Thoracic aorta (tissue), 2 donors: Measurements from ENCODE around the gene UNC119B. TPM values are rescaled to one million over a fixed set of nuclear protein-coding genes. Genes with fewer than 3 reads are reported as not detected.

Source experiments
- ATAC-seq: fragments of 150-250 bp; one replicate; pipeline ENCODE4 v1.8.0; 2017; ENCODE audit warnings: low read depth; ENCODE audit not compliant: insufficient number of reproducible peaks, low FRiP score
- DNase-seq: peaks from one replicate; pipeline ENCODE4 v3.0.0-alpha.2; 2020; ENCODE audit warnings: low spot score
- H3K27ac ChIP-seq, 2 donors: fragments of 200-600 bp; sonication (generic); 1 replicate in 1 of 2; 2 replicates in 1 of 2; pipeline ENCODE4 v1.5.1; 2016; ENCODE audit warnings: mild to moderate bottlenecking in 2 of 2, moderate library complexity in 2 of 2
- H3K27me3 ChIP-seq: fragments of 200-600 bp; sonication (generic); replicated peaks from 2 replicates; pipeline ENCODE4 v1.6.0; 2016; ENCODE audit warnings: mild to moderate bottlenecking; ENCODE audit not compliant: insufficient read depth
- H3K36me3 ChIP-seq: fragments of 200-600 bp; sonication (generic); one replicate; pipeline ENCODE4 v1.5.1; 2016
- H3K4me1 ChIP-seq, 2 donors: fragments of 200-600 bp; sonication (generic); 1 replicate in 1 of 2; 2 replicates in 1 of 2; pipeline versions ENCODE4 v1.5.1 to v1.6.0; 2016; ENCODE audit warnings: low read depth in 2 of 2, mild to moderate bottlenecking in 1 of 2; ENCODE audit not compliant: control insufficient read depth in 1 of 2
- H3K4me3 ChIP-seq: fragments of 200-600 bp; sonication (generic); 2 replicates; pipeline ENCODE4 v1.5.1; 2016; ENCODE audit warnings: mild to moderate bottlenecking
- H3K9me3 ChIP-seq: fragments of 200-600 bp; sonication (generic); 2 replicates; pipeline ENCODE4 v1.5.1; 2016
- total RNA-seq, 2 donors: library from RNA; depleted of rRNA; stranded (reverse); fragments of >200 nt; gene quantifications; one replicate each; pipeline versions ENCODE4 v1.1.0 to v1.2.3, GENCODE V29; 2016
- TF ChIP-seq, protein P1 (sequence below): fragments of 200-600 bp; sonication (generic); IDR thresholded peaks from one replicate; pipeline ENCODE4 v1.5.1; 2019; ENCODE audit warnings: antibody characterized with exemption

UNC119B gene
- total RNA-seq, 2 donors from 2014 or later: 26.0 to 26.8 TPM

DNA sequence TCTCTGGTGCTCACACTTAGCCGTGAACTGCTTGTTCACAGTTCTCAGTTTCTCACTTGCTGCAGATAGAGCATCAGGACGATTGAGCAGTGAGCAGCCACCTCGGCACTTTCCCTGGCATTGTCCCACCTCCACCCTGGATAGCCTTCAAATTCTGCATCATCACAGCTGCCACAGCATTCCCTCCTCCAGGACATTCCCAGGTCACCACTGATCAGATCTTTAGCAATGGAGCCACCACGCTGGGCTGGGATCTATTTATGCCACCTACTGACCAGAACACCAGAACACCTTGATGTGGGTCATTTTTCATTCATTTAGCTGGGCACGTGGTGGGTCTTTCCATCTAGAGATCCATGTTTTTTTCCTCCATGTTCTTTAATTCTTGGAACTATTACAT lies 39.0 kb downstream of the UNC119B start:
- no peak for ATAC-seq
- no peaks in the 10 kb centered on the region for H3K27me3 ChIP-seq
- H3K4me1 ChIP-seq: no peaks in the 10 kb centered on the region
- H3K36me3 ChIP-seq: no peaks in the 10 kb centered on the region
- TF ChIP-seq, protein P1, sequence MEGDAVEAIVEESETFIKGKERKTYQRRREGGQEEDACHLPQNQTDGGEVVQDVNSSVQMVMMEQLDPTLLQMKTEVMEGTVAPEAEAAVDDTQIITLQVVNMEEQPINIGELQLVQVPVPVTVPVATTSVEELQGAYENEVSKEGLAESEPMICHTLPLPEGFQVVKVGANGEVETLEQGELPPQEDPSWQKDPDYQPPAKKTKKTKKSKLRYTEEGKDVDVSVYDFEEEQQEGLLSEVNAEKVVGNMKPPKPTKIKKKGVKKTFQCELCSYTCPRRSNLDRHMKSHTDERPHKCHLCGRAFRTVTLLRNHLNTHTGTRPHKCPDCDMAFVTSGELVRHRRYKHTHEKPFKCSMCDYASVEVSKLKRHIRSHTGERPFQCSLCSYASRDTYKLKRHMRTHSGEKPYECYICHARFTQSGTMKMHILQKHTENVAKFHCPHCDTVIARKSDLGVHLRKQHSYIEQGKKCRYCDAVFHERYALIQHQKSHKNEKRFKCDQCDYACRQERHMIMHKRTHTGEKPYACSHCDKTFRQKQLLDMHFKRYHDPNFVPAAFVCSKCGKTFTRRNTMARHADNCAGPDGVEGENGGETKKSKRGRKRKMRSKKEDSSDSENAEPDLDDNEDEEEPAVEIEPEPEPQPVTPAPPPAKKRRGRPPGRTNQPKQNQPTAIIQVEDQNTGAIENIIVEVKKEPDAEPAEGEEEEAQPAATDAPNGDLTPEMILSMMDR: no peak
- no peak for DNase-seq
- H3K27ac ChIP-seq: no peak overlapping the region
- no peak overlapping the region for H3K4me3 ChIP-seq
- no peaks in the 10 kb centered on the region for H3K9me3 ChIP-seq

DNA sequence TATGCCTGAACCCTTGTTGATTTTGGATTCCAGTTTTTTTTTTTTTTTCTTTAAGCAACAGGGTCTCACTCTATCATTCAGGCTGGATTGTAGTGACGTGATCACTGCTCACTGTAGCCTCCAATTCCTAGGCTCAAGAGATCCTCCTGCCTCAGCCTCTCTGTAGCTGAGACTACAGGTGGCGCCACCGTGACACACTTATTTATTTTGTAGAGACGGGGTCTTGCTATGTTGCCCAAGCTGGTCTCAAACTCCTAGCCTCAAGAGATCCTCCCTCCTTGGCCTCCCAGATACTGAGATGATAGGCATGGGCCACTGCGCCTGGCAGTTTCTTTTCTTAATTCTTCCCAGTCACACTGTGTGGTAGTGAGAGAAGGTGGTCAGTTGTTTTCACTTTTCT lies 40.5 kb downstream of the UNC119B start:
- DNase-seq (no peak), ATAC-seq (no peak)
- no peaks in the 10 kb centered on the region for H3K4me1 ChIP-seq
- TF ChIP-seq, protein P1: no peak
- no peaks in the 10 kb centered on the region for H3K27me3 ChIP-seq
- H3K9me3 ChIP-seq: peaks cover 7% of the 10 kb centered on the region
- no peaks in the 10 kb centered on the region for H3K36me3 ChIP-seq
- no peak overlapping the region for H3K4me3 ChIP-seq
- H3K27ac ChIP-seq: no peak overlapping the region

DNA sequence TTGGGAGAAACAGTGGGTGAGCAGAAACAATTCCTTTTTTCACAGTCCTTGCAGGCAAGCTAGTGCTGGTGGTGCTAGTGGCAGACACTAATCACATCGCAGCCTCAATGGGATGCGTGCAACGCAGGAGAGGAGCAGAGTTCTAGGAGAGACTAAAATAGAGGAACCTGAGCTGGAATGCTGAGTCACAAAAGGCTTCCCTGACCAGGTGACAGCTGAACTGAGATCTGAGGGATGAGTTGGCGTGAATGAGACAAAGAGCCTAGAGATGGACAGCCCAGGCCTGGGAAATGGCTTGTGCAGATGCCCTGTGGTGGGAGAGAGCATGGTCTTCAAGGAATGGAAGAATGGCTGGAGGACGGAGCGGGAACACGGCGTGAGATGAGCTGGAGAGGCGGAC lies 41.1 kb downstream of the UNC119B start:
- H3K9me3 ChIP-seq: peaks cover 7% of the 10 kb centered on the region
- TF ChIP-seq, protein P1: no peak
- H3K27me3 ChIP-seq: no peaks in the 10 kb centered on the region
- no peak overlapping the region for H3K27ac ChIP-seq
- no peak overlapping the region for H3K4me3 ChIP-seq
- H3K36me3 ChIP-seq: no peaks in the 10 kb centered on the region
- no peak for DNase-seq
- no peak for ATAC-seq
- no peaks in the 10 kb centered on the region for H3K4me1 ChIP-seq

DNA sequence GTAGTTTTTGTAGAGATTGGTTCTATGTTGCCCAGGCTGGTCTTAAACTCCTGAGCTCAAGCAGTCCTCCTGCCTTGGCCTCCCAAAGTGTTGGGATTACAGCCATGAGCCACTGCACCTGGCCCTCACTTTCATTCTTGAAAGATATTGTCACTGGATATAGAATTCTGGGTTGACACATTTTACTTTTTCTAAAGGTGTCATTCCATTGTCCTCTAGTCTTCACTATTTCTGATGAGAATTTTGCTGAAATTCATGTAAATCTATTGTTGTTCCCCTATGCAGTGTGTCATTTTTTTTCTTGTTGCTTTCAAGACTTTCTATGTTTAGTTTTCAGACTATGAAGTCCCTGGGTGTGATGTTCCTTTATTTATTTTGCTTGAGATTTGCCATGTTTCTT lies 44.5 kb downstream of the UNC119B start:
- Histone ChIP-seq H3K4me3 (no peak overlapping the region), H3K9me3 (peaks cover 7% of the 10 kb centered on the region), H3K27me3 (no peaks in the 10 kb centered on the region), H3K4me1 (no peaks in the 10 kb centered on the region), H3K36me3 (no peaks in the 10 kb centered on the region), H3K27ac (no peak overlapping the region)
- ATAC-seq: no peak
- no peak for DNase-seq
- TF ChIP-seq, protein P1: no peak

DNA sequence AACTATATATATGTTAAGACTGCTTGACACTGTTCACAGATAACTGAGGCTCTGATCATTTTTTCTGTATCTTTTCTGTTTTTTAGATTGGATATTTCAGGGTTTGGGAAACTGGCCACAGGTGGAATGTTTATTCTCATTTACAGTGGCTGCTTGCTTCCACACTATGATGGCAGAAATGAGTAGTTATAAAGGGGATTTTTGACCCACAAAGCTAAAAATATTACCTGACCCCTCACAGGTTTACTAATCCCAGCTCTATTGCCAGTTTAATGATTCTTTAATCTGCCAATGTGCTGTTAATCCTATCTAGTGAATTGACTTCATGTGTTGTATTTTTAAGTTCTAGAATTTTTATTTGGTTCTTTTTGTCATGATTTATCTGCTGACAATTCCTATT lies 45.0 kb downstream of the UNC119B start:
- Histone ChIP-seq H3K27ac (no peak overlapping the region), H3K27me3 (no peaks in the 10 kb centered on the region), H3K36me3 (no peaks in the 10 kb centered on the region), H3K9me3 (peaks cover 7% of the 10 kb centered on the region), H3K4me1 (no peaks in the 10 kb centered on the region), H3K4me3 (no peak overlapping the region)
- TF ChIP-seq, protein P1: no peak
- DNase-seq: no peak
- ATAC-seq: no peak
